HepG2 (cell line): ENCODE data around the gene ATP8A2.

Experiments used
- POLR2AphosphoS5 ChIP-seq: IDR thresholded peaks from 2 replicates; pipeline ENCODE4 v1.6.1; 2012; ENCODE audit warnings: low read depth, low read length
- ZSCAN31 ChIP-seq: sonication (generic); formaldehyde crosslinking; IDR thresholded peaks from 2 replicates; pipeline ENCODE4 v1.5.0; 2020; ENCODE audit warnings: low read depth, mild to moderate bottlenecking, missing genetic modification reagents

DNA sequence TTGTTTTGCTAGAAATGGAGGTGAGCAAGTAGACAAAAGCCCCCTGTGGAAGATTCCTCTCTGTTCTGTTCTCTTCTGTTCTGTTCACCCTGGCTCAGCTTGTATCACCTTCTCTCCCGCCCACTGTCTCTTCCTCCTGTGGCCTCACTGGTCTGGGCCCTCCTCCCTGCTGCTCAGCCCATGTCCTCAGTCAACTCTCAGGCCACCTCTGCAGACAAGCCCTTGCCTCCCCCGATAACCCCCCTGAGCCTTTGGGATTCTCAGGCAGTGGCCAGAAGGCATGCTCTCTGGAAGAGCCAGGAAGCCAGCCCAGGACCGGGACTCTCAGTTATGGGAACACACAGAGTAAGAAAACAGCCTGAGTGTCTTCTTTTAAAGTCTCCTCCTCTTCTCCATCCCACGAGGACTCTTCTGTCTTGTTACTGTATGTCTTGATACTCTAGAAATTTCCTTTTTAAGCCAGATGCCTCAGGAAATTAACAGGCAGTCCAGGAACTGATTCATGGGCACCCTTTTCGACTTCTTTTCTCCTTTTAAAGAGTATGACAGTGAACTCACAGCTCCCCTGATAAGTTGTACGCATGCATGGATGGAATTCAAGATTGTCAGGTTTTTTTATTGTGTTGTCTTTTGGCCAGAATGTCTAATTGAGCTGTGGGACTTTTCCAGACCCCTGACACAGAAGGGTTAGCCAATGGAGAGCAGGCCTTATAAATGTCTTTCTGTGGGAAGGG, 646.3 kb downstream of the ATP8A2 start:
- TF ChIP-seq ZSCAN31 (no peak), POLR2AphosphoS5 (no peak)
